Muscle of leg (tissue), 11 donors: ENCODE measurements around the gene CRYBG1. TPM values are rescaled to one million over a fixed set of nuclear protein-coding genes. Genes with fewer than 3 reads are reported as not detected.

Experiments used
- DNase-seq: peaks from one replicate; pipeline ENCODE4 v3.0.0; 2013
- H3K27ac ChIP-seq: one replicate; pipeline ENCODE4 v1.5.1; 2013; ENCODE audit warnings: mild to moderate bottlenecking, low read length, control low read depth
- H3K27me3 ChIP-seq: one replicate; pipeline ENCODE4 v1.6.1; 2013; ENCODE audit warnings: low read length; ENCODE audit not compliant: control insufficient read depth, insufficient read depth
- H3K36me3 ChIP-seq: one replicate; pipeline ENCODE4 v1.6.1; 2013; ENCODE audit warnings: low read length; ENCODE audit not compliant: control insufficient read depth, insufficient read depth
- H3K4me1 ChIP-seq: one replicate; pipeline ENCODE4 v1.6.1; 2013; ENCODE audit warnings: low read length; ENCODE audit not compliant: control insufficient read depth, insufficient read depth
- H3K4me3 ChIP-seq: one replicate; pipeline ENCODE4 v1.5.1; 2013; ENCODE audit warnings: low read length, control low read depth
- H3K9me3 ChIP-seq: replicated peaks from 2 replicates; pipeline ENCODE4 v1.6.1; 2013; ENCODE audit warnings: low read depth, low read length; ENCODE audit not compliant: control insufficient read depth
- WGBS: methylation state at CpG from one replicate; pipeline ENCODE4 v1.1.5; 2013; ENCODE audit warnings: missing lambda C conversion rate; ENCODE audit not compliant: insufficient coverage; 5-methylcytosine and 5-hydroxymethylcytosine counted together
- polyA plus RNA-seq, 8 donors: library from polyadenylated mRNA; unstranded; fragments of 120-200 nt; gene quantifications; one replicate each; pipeline versions ENCODE4 v1.2.1 to v1.2.3, GENCODE V29; 2013; ENCODE audit warnings: inconsistent platforms in 1 of 8, low replicate concordance in 1 of 8; ENCODE audit not compliant: insufficient read length in 8 of 8, insufficient read depth in 1 of 8
- total RNA-seq: library from RNA; stranded (reverse); fragments of 120-200 nt; gene quantifications from one replicate; pipeline ENCODE4 v1.2.4, GENCODE V29; 2013

The CRYBG1 gene
- total and polyA plus RNA-seq, 9 donors = 1.9 to 5.4 (median 2.3) TPM

DNA sequence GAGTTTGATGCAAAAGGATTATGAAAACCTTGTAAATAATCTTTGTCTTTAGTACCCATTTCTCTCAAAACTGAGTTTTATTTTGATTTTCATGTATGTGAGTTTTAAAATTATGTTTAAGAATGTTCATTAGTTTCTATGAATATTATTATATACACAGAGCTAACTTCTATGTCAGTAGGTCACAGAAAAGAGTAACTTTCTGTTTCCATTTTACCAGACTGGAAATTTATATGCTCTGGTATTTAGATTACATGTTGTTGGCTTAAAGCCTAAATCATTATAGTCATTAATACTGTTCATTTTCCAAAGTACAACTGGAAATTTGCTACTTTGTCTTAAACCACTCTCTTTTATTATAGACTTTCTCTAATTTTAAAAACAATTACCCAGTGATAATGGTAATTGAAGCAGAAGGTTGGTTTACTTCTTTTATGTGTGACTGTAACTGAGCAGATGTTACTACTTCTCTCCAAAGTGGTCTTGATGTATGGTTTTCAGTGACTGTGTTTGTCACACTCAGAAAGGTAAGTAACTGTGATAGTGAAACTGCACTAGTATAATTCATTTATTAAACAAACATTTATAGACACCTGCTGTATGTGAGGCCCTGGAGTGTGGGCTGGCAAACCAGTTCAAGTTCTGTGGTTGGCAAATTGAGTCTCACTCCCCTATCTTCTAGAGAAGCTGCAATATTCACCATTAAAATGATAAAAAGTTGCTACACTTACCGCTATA, 13.2 kb downstream of the CRYBG1 start:
- WGBS = no CpG with 5 or more reads among the region's 1 CpG
- no peaks in the 10 kb centered on the region for H3K27me3 ChIP-seq
- no peak overlapping the region for H3K4me3 ChIP-seq
- H3K27ac ChIP-seq = no peak overlapping the region
- no peaks in the 10 kb centered on the region for H3K9me3 ChIP-seq
- no peaks in the 10 kb centered on the region for H3K36me3 ChIP-seq
- no peak for DNase-seq
- H3K4me1 ChIP-seq = no peaks in the 10 kb centered on the region

DNA sequence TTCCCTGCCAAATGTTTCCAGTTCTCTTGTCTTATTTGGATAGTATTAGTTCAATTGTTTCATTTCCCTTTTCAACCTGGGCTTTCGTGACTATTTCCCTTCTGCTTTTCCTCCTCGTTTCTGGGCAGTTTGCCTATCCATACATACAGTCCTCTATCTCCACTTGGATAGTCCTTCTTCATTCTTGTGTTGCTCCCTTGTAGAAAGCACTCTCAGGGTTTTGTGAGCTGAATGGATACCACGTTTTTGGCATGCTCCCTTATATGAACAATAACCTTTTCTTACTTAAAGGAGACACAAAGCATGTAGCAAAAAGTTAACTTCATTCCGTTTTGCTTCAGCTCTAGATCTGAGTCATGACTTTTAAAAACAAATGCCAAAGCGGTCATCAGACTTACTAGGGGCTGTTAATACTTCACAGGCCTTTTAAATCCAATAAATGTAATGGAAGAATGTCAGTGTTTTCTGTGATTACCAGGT, 16.6 kb downstream of the CRYBG1 start:
- Histone ChIP-seq H3K27me3 (no peaks in the 10 kb centered on the region), H3K4me1 (no peaks in the 10 kb centered on the region), H3K4me3 (no peak overlapping the region), H3K36me3 (no peaks in the 10 kb centered on the region), H3K27ac (no peak overlapping the region), H3K9me3 (no peaks in the 10 kb centered on the region)
- WGBS = 13% methylated on average over 2 of the region's 5 CpGs
- peak; percentile 52 for DNase-seq

DNA sequence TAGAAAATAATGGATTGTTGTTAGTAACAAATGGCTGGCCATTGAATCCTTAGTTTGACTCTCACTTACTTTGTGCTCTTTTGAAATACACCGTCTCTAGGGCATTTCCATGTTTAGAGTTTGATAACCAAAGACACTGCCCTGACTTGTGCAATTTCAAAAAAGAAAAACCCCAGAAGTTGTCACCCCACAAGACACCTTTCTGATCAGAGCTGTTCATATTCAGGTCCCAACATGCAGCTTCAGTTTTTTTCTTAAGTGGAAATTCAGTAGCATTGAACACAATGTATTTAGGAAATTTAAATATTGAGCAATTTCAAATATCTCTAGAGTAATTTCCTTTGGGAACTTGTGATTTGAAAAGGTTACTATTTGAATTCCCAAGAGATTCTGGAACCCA, 19.4 kb downstream of the CRYBG1 start:
- 100% methylated on average over 1 of the region's 1 CpG for WGBS
- no peaks in the 10 kb centered on the region for H3K9me3 ChIP-seq
- no peak for DNase-seq
- H3K4me1 ChIP-seq = no peaks in the 10 kb centered on the region
- H3K27ac ChIP-seq = no peak overlapping the region
- no peaks in the 10 kb centered on the region for H3K36me3 ChIP-seq
- H3K4me3 ChIP-seq = no peak overlapping the region
- no peaks in the 10 kb centered on the region for H3K27me3 ChIP-seq

DNA sequence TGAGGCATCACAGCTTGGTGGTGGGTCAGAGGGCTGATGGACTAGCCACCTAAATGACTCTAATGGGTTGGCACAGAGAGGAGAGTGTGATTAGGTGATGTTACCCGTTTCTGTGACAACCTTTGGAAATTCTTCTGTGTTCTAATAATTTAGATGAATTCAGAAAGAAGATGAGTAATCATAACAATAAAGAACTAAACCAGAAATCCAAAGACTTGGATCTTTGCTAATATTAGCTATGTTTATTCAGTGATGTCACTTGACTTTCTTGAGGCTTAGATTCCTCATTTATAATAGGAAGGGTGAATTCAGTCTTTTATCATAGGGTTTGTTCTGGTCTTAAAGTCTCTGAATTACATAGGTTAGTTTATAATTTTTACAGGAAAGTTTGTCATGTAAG, 19.9 kb downstream of the CRYBG1 start:
- H3K27me3 ChIP-seq = no peaks in the 10 kb centered on the region
- no CpG with 5 or more reads among the region's 1 CpG for WGBS
- no peak for DNase-seq

DNA sequence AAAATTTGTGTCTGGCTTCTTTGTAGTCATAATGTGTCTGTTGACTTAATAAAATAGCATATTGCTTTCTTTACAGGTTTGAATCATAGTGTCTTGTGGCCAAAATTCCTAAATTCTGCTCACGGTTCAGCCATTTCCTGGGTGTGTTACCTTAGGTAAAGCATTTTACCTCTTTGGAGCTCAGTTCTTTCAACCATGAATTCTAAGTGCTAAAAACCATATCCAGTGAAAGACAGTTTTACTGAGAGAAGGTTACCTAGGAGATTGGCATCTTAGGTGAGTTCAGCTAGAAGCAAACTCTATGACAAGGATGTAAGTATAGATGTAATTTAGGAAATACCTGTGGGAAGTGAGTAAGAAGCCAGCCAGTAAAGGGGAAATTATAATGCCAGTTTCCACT, 20.7 kb downstream of the CRYBG1 start:
- H3K27ac ChIP-seq = no peak overlapping the region
- no peak for DNase-seq
- WGBS = no CpG with 5 or more reads among the region's 1 CpG
- no peaks in the 10 kb centered on the region for H3K36me3 ChIP-seq
- H3K4me1 ChIP-seq = no peaks in the 10 kb centered on the region
- no peak overlapping the region for H3K4me3 ChIP-seq
- H3K9me3 ChIP-seq = no peaks in the 10 kb centered on the region
- H3K27me3 ChIP-seq = no peaks in the 10 kb centered on the region

More for the DNA sequence above, 19.9 kb downstream of the CRYBG1 start:
- H3K36me3 ChIP-seq = no peaks in the 10 kb centered on the region
- no peak overlapping the region for H3K4me3 ChIP-seq
- no peaks in the 10 kb centered on the region for H3K9me3 ChIP-seq
- no peaks in the 10 kb centered on the region for H3K4me1 ChIP-seq
- no peak overlapping the region for H3K27ac ChIP-seq

DNA sequence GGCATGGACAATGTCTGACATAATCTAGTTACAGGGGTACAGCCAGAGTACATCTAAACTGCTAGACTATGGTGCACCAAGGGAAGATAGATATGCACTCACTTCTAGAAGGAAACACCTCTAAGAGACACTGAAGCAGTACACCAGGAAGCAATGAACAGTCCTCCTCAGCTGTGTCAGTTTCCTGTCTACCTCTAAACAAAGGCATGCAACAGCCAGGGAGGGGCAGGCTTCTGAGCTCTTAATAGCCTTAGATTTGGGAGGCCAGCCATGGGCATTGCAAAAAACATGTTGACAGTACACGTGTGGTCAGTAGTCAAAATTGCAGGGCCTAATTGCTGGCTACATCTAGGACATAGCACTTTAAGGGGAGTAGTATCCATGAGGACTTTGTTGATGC, 21.4 kb downstream of the CRYBG1 start:
- H3K4me3 ChIP-seq = no peak overlapping the region
- H3K36me3 ChIP-seq = no peaks in the 10 kb centered on the region
- no peaks in the 10 kb centered on the region for H3K27me3 ChIP-seq
- no peak overlapping the region for H3K27ac ChIP-seq
- no peaks in the 10 kb centered on the region for H3K4me1 ChIP-seq
- no peak for DNase-seq
- H3K9me3 ChIP-seq = no peaks in the 10 kb centered on the region
- 33% methylated on average over 1 of the region's 1 CpG for WGBS

DNA sequence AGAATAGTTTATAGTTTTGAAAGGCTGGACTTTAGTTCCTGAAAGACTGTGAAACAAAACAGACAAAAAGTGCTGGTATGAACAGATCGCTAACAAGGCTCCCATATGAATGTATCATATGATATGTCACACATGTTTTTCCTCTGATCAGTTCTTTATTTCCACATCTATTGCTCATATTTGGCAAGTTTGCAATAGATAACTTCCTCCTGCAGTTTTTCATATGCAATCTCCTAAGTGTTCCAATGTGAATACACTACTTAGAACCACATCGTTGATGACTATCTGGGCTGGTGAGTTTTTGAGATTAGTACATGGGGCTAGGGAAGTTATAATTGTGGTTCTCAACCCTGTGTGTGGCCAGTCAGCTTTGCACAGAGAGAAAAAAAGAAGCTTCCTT, 23.1 kb downstream of the CRYBG1 start:
- WGBS = no CpG with 5 or more reads among the region's 2 CpGs
- Histone ChIP-seq H3K27me3 (no peaks in the 10 kb centered on the region), H3K4me3 (no peak overlapping the region), H3K9me3 (no peaks in the 10 kb centered on the region), H3K27ac (no peak overlapping the region), H3K4me1 (no peaks in the 10 kb centered on the region), H3K36me3 (no peaks in the 10 kb centered on the region)
- DNase-seq = no peak

DNA sequence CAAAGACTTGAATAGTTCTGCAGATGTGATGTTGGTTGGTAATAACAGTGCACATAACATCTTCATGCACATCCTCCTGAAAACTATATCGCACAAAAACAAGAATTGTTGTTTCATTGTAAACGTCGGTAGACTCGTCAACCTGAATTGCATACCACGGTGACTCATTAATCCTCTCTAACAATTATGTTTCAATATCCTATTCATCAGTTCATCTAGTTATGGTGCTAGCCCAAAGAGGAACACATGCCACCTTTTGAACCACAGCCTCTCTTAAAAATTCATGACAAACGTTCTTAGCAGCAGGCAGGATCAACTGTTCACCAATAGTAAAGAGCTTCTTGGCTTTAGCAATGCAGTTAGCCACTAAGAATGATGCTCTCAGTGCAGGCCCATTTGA, 25.0 kb downstream of the CRYBG1 start:
- Histone ChIP-seq H3K27me3 (no peaks in the 10 kb centered on the region), H3K36me3 (no peaks in the 10 kb centered on the region), H3K27ac (no peak overlapping the region), H3K9me3 (no peaks in the 10 kb centered on the region), H3K4me1 (no peaks in the 10 kb centered on the region), H3K4me3 (no peak overlapping the region)
- 85% methylated on average over 5 of the region's 6 CpGs for WGBS
- DNase-seq = no peak

DNA sequence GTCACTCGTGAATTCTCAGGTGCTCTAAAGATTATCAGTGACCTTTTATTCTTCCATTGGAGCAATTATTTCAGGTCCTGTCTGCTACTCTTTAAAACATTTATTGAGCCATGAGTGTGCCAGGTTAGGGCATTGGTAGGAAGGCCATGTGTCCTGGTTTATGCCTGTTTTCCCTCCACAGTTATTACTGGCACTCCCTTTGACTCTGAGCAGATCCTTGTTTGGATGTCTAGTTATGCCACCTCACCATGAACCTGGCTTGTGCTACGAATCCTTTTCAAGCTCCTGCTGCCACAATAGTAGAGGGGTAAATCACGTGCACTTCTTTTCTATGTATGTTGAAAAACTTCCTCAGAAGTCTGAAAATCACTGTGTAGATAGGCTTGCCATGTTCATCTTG, 27.4 kb downstream of the CRYBG1 start:
- Histone ChIP-seq H3K4me3 (no peak overlapping the region), H3K36me3 (no peaks in the 10 kb centered on the region), H3K9me3 (no peaks in the 10 kb centered on the region), H3K4me1 (no peaks in the 10 kb centered on the region), H3K27ac (no peak overlapping the region), H3K27me3 (no peaks in the 10 kb centered on the region)
- DNase-seq = no peak
- 80% methylated on average over 2 of the region's 3 CpGs for WGBS

DNA sequence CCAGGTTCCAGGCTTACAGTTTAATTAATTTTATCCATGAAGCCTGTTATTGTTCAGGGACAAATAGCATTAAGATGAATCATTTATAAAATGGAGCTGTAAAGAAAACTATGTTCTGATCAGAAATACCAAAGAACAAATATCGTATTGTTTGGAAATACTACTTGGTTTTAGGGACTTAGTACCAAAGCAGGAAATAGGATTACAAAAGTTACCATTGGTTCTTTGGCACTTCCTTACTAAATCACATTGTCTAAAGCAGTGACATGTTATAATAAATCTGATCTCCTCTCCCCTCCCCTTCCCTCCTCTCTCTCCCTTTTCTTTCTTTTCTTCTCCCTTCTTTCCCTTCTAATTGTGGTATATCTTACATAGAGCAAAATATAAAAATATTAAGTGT, 29.6 kb downstream of the CRYBG1 start:
- H3K9me3 ChIP-seq = no peaks in the 10 kb centered on the region
- no peaks in the 10 kb centered on the region for H3K36me3 ChIP-seq
- WGBS = no CpG with 5 or more reads among the region's 1 CpG
- no peak for DNase-seq
- no peak overlapping the region for H3K4me3 ChIP-seq
- H3K27me3 ChIP-seq = no peaks in the 10 kb centered on the region
- H3K4me1 ChIP-seq = no peaks in the 10 kb centered on the region
- H3K27ac ChIP-seq = no peak overlapping the region
